ENCODE data around the gene SHC4. TPM values are rescaled to one million over a fixed set of nuclear protein-coding genes. Genes with fewer than 3 reads are reported as not detected.

SHC4 gene
- polyA plus RNA-seq, 3 donors = 0.09 TPM; not detected in 2

DNA sequence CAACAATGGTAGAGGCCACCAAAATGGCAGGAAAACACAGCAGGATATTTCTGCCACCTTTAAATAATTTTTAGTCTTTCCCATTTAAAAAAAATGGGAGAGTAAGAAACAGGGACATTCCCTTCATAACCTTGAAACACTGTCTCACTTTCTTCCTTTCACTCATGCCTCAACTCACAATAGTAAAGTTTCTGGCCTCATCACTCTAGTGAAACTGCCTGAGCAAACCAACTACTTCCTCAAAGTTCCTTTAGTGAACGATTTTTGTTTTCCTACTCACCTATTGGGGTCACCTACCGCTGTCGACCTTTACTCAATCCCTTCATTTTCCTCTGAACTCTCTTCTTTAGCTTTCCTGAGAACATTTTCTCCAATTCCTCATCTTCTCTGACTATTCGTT lies 33.0 kb downstream of the SHC4 start:
- Histone ChIP-seq H3K79me2 (ENCODE audit: insufficient read depth, low read length) (no peaks in the 10 kb centered on the region), H3K4me1 (ENCODE audit: control insufficient read depth in 1 of 2, insufficient read depth in 2 of 2, low read length in 2 of 2) (no peaks in the 10 kb centered on the region), H2AFZ (ENCODE audit: insufficient read depth, low read depth, low read length, poor library complexity, severe bottlenecking) (no peak overlapping the region), H3K27ac (ENCODE audit: low read depth in 1 of 2, low read length in 2 of 2) (no peak overlapping the region), H3K4me3 (replicated peaks in 1 of 3; ENCODE audit: low read depth in 2 of 3, low read length in 3 of 3) (no peak overlapping the region), H3K36me3 (replicated peaks in 1 of 2; ENCODE audit: control insufficient read depth in 1 of 2, insufficient read depth in 2 of 2, low read length in 2 of 2) (no peaks in the 10 kb centered on the region), H3K4me2 (replicated peaks; ENCODE audit: extremely low read depth, low read length, poor library complexity, severe bottlenecking) (no peak overlapping the region), H4K20me1 (ENCODE audit: insufficient read depth, low read length) (no peaks in the 10 kb centered on the region), H3K9ac (ENCODE audit: insufficient read depth, low read length, poor library complexity, severe bottlenecking) (no peak overlapping the region), H3K27me3 (ENCODE audit: control insufficient read depth in 2 of 2, insufficient read depth in 2 of 2, low read length in 2 of 2) (no peaks in the 10 kb centered on the region), H3K9me3 (replicated peaks in 1 of 2; ENCODE audit: control insufficient read depth in 1 of 2, insufficient read depth in 1 of 2, low read length in 2 of 2) (no peaks in the 10 kb centered on the region)
- no peak for DNase-seq
- H3K27ac Mint-ChIP-seq = no peak overlapping the region
- no peaks in the 10 kb centered on the region for H3K36me3 Mint-ChIP-seq
- no peaks in the 10 kb centered on the region for H3K4me1 Mint-ChIP-seq
- intact Hi-C loops (cut with micrococcal nuclease) = no loop called here
- no peaks in the 10 kb centered on the region for H3K9me3 Mint-ChIP-seq
- H3K4me3 Mint-ChIP-seq = no peak overlapping the region
- TF ChIP-seq, protein P1, sequence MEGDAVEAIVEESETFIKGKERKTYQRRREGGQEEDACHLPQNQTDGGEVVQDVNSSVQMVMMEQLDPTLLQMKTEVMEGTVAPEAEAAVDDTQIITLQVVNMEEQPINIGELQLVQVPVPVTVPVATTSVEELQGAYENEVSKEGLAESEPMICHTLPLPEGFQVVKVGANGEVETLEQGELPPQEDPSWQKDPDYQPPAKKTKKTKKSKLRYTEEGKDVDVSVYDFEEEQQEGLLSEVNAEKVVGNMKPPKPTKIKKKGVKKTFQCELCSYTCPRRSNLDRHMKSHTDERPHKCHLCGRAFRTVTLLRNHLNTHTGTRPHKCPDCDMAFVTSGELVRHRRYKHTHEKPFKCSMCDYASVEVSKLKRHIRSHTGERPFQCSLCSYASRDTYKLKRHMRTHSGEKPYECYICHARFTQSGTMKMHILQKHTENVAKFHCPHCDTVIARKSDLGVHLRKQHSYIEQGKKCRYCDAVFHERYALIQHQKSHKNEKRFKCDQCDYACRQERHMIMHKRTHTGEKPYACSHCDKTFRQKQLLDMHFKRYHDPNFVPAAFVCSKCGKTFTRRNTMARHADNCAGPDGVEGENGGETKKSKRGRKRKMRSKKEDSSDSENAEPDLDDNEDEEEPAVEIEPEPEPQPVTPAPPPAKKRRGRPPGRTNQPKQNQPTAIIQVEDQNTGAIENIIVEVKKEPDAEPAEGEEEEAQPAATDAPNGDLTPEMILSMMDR (IDR thresholded peaks at IDR 0.05) = no peak
- H3K27me3 Mint-ChIP-seq (ENCODE audit: low read depth in 3 of 3) = peaks cover 0 to 2% (median 1%) of the 10 kb centered on the region in 3 donors
- WGBS (ENCODE audit: insufficient coverage) = 62% methylated on average over 3 of the region's 4 CpGs

DNA sequence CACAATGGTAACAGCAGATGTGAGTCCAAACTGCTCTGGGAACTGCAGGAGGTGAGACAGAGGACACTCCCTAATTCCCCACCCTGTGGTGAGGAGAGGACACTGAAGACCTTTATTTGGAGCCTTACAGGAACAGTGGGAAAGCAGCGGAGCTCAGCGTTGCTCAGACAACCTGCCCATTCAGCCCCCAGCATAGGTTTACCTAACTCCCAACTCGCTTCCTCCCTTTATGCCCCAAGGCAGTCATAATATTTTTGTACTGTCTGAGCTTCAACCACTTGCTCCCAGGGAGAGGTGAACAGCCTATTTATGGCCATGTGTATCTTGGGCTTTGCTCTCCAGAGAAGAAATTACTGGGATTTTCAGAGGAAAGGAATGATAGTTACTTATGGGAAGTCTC lies 34.1 kb downstream of the SHC4 start:
- Histone ChIP-seq H3K4me3 (replicated peaks in 1 of 3; ENCODE audit: low read depth in 2 of 3, low read length in 3 of 3) (no peak overlapping the region), H3K27ac (ENCODE audit: low read depth in 1 of 2, low read length in 2 of 2) (no peak overlapping the region), H3K79me2 (ENCODE audit: insufficient read depth, low read length) (no peaks in the 10 kb centered on the region), H3K27me3 (ENCODE audit: control insufficient read depth in 2 of 2, insufficient read depth in 2 of 2, low read length in 2 of 2) (no peaks in the 10 kb centered on the region), H3K36me3 (replicated peaks in 1 of 2; ENCODE audit: control insufficient read depth in 1 of 2, insufficient read depth in 2 of 2, low read length in 2 of 2) (no peaks in the 10 kb centered on the region), H2AFZ (ENCODE audit: insufficient read depth, low read depth, low read length, poor library complexity, severe bottlenecking) (no peak overlapping the region), H4K20me1 (ENCODE audit: insufficient read depth, low read length) (no peaks in the 10 kb centered on the region), H3K9ac (ENCODE audit: insufficient read depth, low read length, poor library complexity, severe bottlenecking) (no peak overlapping the region), H3K4me2 (replicated peaks; ENCODE audit: extremely low read depth, low read length, poor library complexity, severe bottlenecking) (no peak overlapping the region), H3K4me1 (ENCODE audit: control insufficient read depth in 1 of 2, insufficient read depth in 2 of 2, low read length in 2 of 2) (no peaks in the 10 kb centered on the region), H3K9me3 (replicated peaks in 1 of 2; ENCODE audit: control insufficient read depth in 1 of 2, insufficient read depth in 1 of 2, low read length in 2 of 2) (no peaks in the 10 kb centered on the region)
- TF ChIP-seq, protein P1 (IDR thresholded peaks at IDR 0.05) = no peak
- intact Hi-C loops (cut with micrococcal nuclease) = no loop called here
- H3K27ac Mint-ChIP-seq = no peak overlapping the region
- H3K27me3 Mint-ChIP-seq (ENCODE audit: low read depth in 3 of 3) = peaks cover 0 to 3% (median 1%) of the 10 kb centered on the region in 3 donors
- no peak overlapping the region for H3K4me3 Mint-ChIP-seq
- H3K4me1 Mint-ChIP-seq = no peaks in the 10 kb centered on the region
- DNase-seq = no peak
- H3K9me3 Mint-ChIP-seq = peaks cover 0 to 1% (median 0%) of the 10 kb centered on the region in 7 donors
- H3K36me3 Mint-ChIP-seq = no peaks in the 10 kb centered on the region
- no CpG with 5 or more reads among the region's 3 CpGs for WGBS (ENCODE audit: insufficient coverage)

Measured in CD14-positive monocyte (primary cell).